Measurements from ENCODE around the gene TCP1. TPM values are rescaled to one million over a fixed set of nuclear protein-coding genes. Genes with fewer than 3 reads are reported as not detected.

TCP1 gene
- total and polyA plus RNA-seq, 9 of the 15 experiments (the other 6 are each of a cell fraction or from before 2014, with no cell fraction given): 331 to 801 (median 645) TPM

- TF ChIP-seq CTCF (IDR thresholded peaks at IDR 0.05 in 2 of 3, conservative IDR thresholded peaks at IDR 0.05 in 1 of 3; ENCODE audit: insufficient read depth in 2 of 3, low read depth in 1 of 3, low read length in 3 of 3): peak in 2 of 3 experiments; percentile 34 to 47; a peak in 3 of 6 replicates
- no peak for TF ChIP-seq ZNF133 (CRISPR knock-in tag; IDR thresholded peaks at IDR 0.05)
- TF ChIP-seq ZNF316 (IDR thresholded peaks at IDR 0.05): peak; percentile 22; the same call in 1 of the 2 replicates
- TF ChIP-seq PHB (CRISPR knock-in tag; IDR thresholded peaks at IDR 0.05): no peak
- TF ChIP-seq BCOR (IDR thresholded peaks at IDR 0.05): no peak
- peak; percentile 17; the same call in 1 of the 2 replicates for TF ChIP-seq CBFA2T3 (IDR thresholded peaks at IDR 0.05)
- peak; percentile 14; the same call in 1 of the 2 replicates for TF ChIP-seq MAFF (IDR thresholded peaks at IDR 0.05; ENCODE audit: low read length)
- no peak for TF ChIP-seq FOXJ2 (tag; IDR thresholded peaks at IDR 0.05)
Measured at GRCh38 chr6:159832946-159833345, 43.5 kb upstream of the TCP1 start (continued).

GRCh38 chr6:159831373-159831679 is 41.9 kb upstream of the TCP1 start:
- no peaks in the 10 kb centered on the region for H3K9me1 ChIP-seq (ENCODE audit: control insufficient read depth, insufficient read depth, low read length)
- ATAC-seq (no peak), DNase-seq (ENCODE audit: extremely low read depth in 1 of 4, low spot score in 3 of 4) (no peak), FAIRE-seq (no peak)
- no TSS peak for BruUV-seq (replicated peaks)
- in situ Hi-C loops (cut with MboI): no loop called here
- H3K79me2 ChIP-seq (ENCODE audit: control insufficient read depth, insufficient read depth, low read length): no peaks in the 10 kb centered on the region
- no peak overlapping the region for H3K9ac ChIP-seq (ENCODE audit: insufficient read depth in 1 of 2, low read depth in 2 of 2, low read length in 2 of 2)
- no peaks in the 10 kb centered on the region for H3K9me3 ChIP-seq (replicated peaks; ENCODE audit: control insufficient read depth, insufficient read depth, low read depth, low read length)
- H3K36me3 ChIP-seq (ENCODE audit: control insufficient read depth, insufficient read depth, low read length): no peaks in the 10 kb centered on the region
- H2AFZ ChIP-seq (ENCODE audit: low read depth, low read length): no peak overlapping the region
- peaks cover 50 to 59% of the 10 kb centered on the region in 2 experiments for H3K27me3 ChIP-seq (ENCODE audit: control insufficient read depth in 2 of 2, insufficient read depth in 2 of 2, low read length in 2 of 2)
- intact Hi-C loops (cut with micrococcal nuclease): no loop called here
- ChIA-PET POLR2A (interaction anchor here (0.6 to 1.1 kb wide), 3 partner anchors 20 to 316 kb away, joined by 3 read pairs; no protein-coding TSS in a partner anchor), CTCF (ENCODE audit: low intra/inter-chr PET ratio) (no interaction called here)
- no peak overlapping the region for H3K27ac ChIP-seq (ENCODE audit: extremely low read depth, low read depth, low read length)
- H4K20me1 ChIP-seq (replicated peaks; ENCODE audit: control insufficient read depth, insufficient read depth, low read length): peaks cover 3% of the 10 kb centered on the region; the same call in 1 of the 2 replicates
- no peak for TF ChIP-seq CHD2 (IDR thresholded peaks at IDR 0.05; ENCODE audit: low read depth, low read length)
- no peak for TF ChIP-seq ZKSCAN8 (CRISPR knock-in tag; IDR thresholded peaks at IDR 0.05)
- TF ChIP-seq ZNF707 (CRISPR knock-in tag; conservative IDR thresholded peaks at IDR 0.05): no peak
- no peak for TF ChIP-seq ZNF140 (CRISPR knock-in tag; IDR thresholded peaks at IDR 0.05)
- TF ChIP-seq HMGN3 (IDR thresholded peaks at IDR 0.05; ENCODE audit: borderline replicate concordance, extremely low read depth, insufficient read length, low read depth, low read length): no peak
- TF ChIP-seq ERF (CRISPR knock-in tag; IDR thresholded peaks at IDR 0.05): no peak
- no peak for TF ChIP-seq SUPT5H (IDR thresholded peaks at IDR 0.05)
- TF ChIP-seq POLR2AphosphoS5 (IDR thresholded peaks at IDR 0.05; ENCODE audit: control insufficient read depth, insufficient read depth, low read depth, low read length): no peak
- no peak for TF ChIP-seq POLR2A (conservative IDR thresholded peaks at IDR 0.05)
- no peak for TF ChIP-seq STAG1 (CRISPR knock-in tag; IDR thresholded peaks at IDR 0.05; ENCODE audit: borderline replicate concordance)
- TF ChIP-seq HINFP (tag; conservative IDR thresholded peaks at IDR 0.05; ENCODE audit: low read depth): no peak
- no peak for TF ChIP-seq ETV6 (IDR thresholded peaks at IDR 0.05; ENCODE audit: borderline replicate concordance in 1 of 2, low read depth in 2 of 2, low read length in 1 of 2)
- TF ChIP-seq ETV6 (CRISPR knock-in tag; IDR thresholded peaks at IDR 0.05; ENCODE audit: borderline replicate concordance): no peak
- WGBS (ENCODE audit: insufficient coverage, low coverage, missing lambda C conversion rate): 2% methylated on average over 4 of the region's 4 CpGs
- no peak overlapping the region for H3K4me3 ChIP-seq
- H3K4me2 ChIP-seq (ENCODE audit: insufficient read depth, low read length): no peak overlapping the region
- H3K4me1 ChIP-seq (replicated peaks in 1 of 2; ENCODE audit: control insufficient read depth in 2 of 2, insufficient read depth in 2 of 2, low read length in 2 of 2): peaks cover 0 to 7% of the 10 kb centered on the region in 2 experiments; a peak in 3 of 5 replicates

Measured in K562 (cell line).